ENCODE results near the gene CNOT4.

CNOT4 gene

DNA sequence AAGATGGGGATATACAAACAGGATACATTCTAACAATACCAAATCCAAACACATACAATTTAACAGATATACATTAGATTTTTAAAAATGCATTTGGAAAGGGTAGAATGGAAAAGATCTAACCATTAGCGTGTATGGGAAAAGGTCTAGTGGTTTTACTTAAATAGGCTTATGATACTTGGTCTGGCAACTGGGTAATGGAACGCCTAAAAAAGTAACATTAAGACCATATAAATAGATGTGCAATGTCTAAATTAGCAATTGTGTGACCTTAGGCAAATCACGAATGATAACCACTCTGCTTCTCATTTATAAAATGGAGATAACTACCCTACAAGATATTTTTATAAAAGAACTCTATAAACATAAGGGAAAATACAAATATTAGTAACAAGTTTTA is 135.2 kb downstream of the CNOT4 start:
- POLR2A ChIA-PET: no interaction called here

DNA sequence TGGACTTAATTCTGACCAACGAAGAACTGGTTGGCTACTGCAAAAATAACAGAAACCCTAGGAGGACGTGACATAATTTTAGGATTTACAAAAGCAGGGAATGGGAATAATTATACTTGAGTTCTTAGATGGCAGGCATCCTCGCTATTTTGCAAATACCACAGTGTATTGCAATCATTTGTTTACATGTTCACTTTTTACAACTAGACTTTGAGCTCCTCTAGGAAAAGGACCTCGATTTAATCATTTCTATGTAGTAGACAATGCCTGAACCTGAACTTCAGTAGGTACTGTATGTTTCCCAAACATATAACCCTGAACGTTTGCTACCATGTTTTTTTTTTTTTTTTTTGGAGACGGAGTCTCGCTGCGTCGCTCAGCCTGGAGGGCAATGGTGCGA is 137.7 kb downstream of the CNOT4 start:
- no peak for TF ChIP-seq FOXA1 (IDR thresholded peaks at IDR 0.05)
- TF ChIP-seq, protein P1, sequence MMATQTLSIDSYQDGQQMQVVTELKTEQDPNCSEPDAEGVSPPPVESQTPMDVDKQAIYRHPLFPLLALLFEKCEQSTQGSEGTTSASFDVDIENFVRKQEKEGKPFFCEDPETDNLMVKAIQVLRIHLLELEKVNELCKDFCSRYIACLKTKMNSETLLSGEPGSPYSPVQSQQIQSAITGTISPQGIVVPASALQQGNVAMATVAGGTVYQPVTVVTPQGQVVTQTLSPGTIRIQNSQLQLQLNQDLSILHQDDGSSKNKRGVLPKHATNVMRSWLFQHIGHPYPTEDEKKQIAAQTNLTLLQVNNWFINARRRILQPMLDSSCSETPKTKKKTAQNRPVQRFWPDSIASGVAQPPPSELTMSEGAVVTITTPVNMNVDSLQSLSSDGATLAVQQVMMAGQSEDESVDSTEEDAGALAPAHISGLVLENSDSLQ (IDR thresholded peaks at IDR 0.05): no peak
- no peak for DNase-seq (ENCODE audit: extremely low spot score)
- POLR2A ChIA-PET: no interaction called here
- CTCF ChIA-PET: interaction anchor here (0.6 kb wide), 2 partner anchors 8 to 98 kb away, joined by 3 to 6 read pairs; no protein-coding TSS in a partner anchor

More for the DNA sequence above, 135.2 kb downstream of the CNOT4 start:
- no peak for DNase-seq (ENCODE audit: extremely low spot score)
- TF ChIP-seq ARNT (IDR thresholded peaks at IDR 0.05) (no peak), BHLHE40 (IDR thresholded peaks at IDR 0.05; ENCODE audit: borderline replicate concordance) (no peak), ZNF384 (IDR thresholded peaks at IDR 0.05) (no peak), FOXM1 (IDR thresholded peaks at IDR 0.05; ENCODE audit: borderline replicate concordance) (no peak), NFRKB (IDR thresholded peaks at IDR 0.05) (no peak), LEF1 (IDR thresholded peaks at IDR 0.05; ENCODE audit: borderline replicate concordance) (no peak), FOXA1 (IDR thresholded peaks at IDR 0.05) (no peak), ELF4 (IDR thresholded peaks at IDR 0.05) (no peak), FOXK2 (IDR thresholded peaks at IDR 0.05) (no peak), SUZ12 (IDR thresholded peaks at IDR 0.05) (no peak), HDGF (IDR thresholded peaks at IDR 0.05; ENCODE audit: borderline replicate concordance) (no peak), L3MBTL2 (conservative IDR thresholded peaks at IDR 0.05) (no peak), SP1 (IDR thresholded peaks at IDR 0.05) (no peak), TARDBP (IDR thresholded peaks at IDR 0.05) (no peak), CTBP1 (IDR thresholded peaks at IDR 0.05; ENCODE audit: borderline replicate concordance) (no peak)
- TF ChIP-seq, protein P1 (IDR thresholded peaks at IDR 0.05): no peak
- CTCF ChIA-PET: no interaction called here

DNA sequence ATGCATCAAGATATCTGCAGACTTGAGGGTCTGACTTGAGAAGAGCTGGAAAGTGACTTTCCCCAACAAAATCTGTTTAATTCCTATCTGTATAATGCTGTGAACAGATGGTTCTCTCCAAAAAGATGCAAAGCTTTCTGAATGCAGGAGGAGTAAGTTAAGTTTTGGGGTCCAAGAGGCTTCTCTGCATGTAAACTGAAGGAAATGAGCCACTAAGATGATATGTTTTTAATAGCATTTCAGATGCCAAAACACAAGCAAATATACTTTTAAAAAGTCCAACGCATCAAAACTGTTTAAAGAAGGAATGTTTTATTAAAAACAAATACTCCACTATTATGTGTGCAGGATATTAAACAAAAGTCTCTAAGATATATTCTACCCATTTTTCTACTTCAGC is 139.2 kb downstream of the CNOT4 start:
- TF ChIP-seq HDGF (IDR thresholded peaks at IDR 0.05; ENCODE audit: borderline replicate concordance) (no peak), ZNF384 (IDR thresholded peaks at IDR 0.05) (no peak), CTBP1 (IDR thresholded peaks at IDR 0.05; ENCODE audit: borderline replicate concordance) (no peak), TARDBP (IDR thresholded peaks at IDR 0.05) (no peak), SP1 (IDR thresholded peaks at IDR 0.05) (no peak), FOXM1 (IDR thresholded peaks at IDR 0.05; ENCODE audit: borderline replicate concordance) (no peak), ARNT (IDR thresholded peaks at IDR 0.05) (no peak), ELF4 (IDR thresholded peaks at IDR 0.05) (no peak), FOXA1 (IDR thresholded peaks at IDR 0.05) (no peak), NFRKB (IDR thresholded peaks at IDR 0.05) (no peak), SUZ12 (IDR thresholded peaks at IDR 0.05) (no peak)
- TF ChIP-seq, protein P1 (IDR thresholded peaks at IDR 0.05): no peak
- DNase-seq (ENCODE audit: extremely low spot score): no peak
- ChIA-PET POLR2A (no interaction called here), CTCF (no interaction called here)

DNA sequence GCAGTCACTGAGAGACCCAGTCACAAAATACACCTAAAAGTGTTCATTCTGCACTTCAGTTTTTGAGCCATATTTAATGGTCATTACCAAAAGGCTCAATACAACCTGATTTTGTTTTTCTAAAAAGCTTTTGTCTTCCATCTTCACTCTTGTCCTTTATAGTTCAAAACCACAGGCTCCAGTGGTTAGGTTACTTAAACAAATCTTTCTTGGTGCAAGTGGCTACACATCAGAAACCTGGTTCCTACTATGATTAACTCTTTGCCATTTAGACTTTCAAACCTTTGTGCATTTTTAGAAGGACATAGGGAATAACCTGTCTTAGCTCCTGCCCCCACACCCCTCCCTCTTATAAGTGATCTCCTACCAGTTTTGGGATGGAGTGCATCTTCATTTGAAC is 140.5 kb downstream of the CNOT4 start:
- POLR2A ChIA-PET: no interaction called here
- CTCF ChIA-PET: no interaction called here
- no peak for DNase-seq (ENCODE audit: extremely low spot score)
- TF ChIP-seq FOXA1 (IDR thresholded peaks at IDR 0.05) (no peak), ARNT (IDR thresholded peaks at IDR 0.05) (no peak), ELF4 (IDR thresholded peaks at IDR 0.05) (no peak), FOXM1 (IDR thresholded peaks at IDR 0.05; ENCODE audit: borderline replicate concordance) (no peak), SP1 (IDR thresholded peaks at IDR 0.05) (no peak), FOXK2 (IDR thresholded peaks at IDR 0.05) (no peak), BHLHE40 (IDR thresholded peaks at IDR 0.05; ENCODE audit: borderline replicate concordance) (no peak)
- TF ChIP-seq, protein P1 (IDR thresholded peaks at IDR 0.05): no peak

DNA sequence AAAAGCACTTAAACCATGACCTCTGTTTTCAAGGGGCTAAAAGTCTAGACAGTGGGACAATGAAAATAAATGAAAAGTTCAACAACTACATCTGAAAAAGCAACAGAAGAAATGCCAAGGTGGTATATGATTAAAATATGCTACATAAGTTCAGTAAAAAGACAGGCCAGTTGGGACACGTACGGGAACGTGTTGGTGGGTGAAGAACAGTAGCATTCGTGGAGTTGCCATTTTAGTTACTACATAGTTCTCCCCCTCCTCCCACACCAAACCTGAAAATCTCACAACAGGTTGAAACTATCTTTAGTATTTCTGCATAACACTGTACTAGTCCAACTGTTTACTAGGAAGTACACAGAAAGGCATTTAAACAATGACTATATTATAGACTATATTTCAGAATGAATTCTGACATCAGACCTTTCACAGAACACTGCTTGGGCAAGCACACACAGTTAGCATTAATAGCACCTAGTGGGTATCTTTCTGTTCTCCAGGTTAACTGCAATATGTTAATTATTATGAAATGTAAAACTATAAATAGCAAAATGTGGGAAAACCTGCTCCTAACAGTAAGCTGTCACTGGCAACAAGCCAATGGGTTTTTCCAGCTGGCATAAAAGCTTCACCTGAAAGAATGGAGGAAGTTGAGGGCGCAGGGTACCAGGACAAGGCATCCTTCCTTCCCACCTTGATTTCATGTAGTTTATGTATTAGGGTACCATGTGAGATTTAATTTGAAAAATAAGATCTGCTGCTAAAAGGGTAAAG is 141.3 kb downstream of the CNOT4 start:
- CTCF ChIA-PET: no interaction called here
- no peak for DNase-seq (ENCODE audit: extremely low spot score)
- TF ChIP-seq LEF1 (IDR thresholded peaks at IDR 0.05; ENCODE audit: borderline replicate concordance): no peak
- no peak for TF ChIP-seq L3MBTL2 (conservative IDR thresholded peaks at IDR 0.05)
- no peak for TF ChIP-seq CTBP1 (IDR thresholded peaks at IDR 0.05; ENCODE audit: borderline replicate concordance)
- TF ChIP-seq BHLHE40 (IDR thresholded peaks at IDR 0.05; ENCODE audit: borderline replicate concordance): no peak
- TF ChIP-seq SUZ12 (IDR thresholded peaks at IDR 0.05): no peak
- TF ChIP-seq FOXM1 (IDR thresholded peaks at IDR 0.05; ENCODE audit: borderline replicate concordance): no peak
- TF ChIP-seq SP1 (IDR thresholded peaks at IDR 0.05): no peak
- no peak for TF ChIP-seq HDGF (IDR thresholded peaks at IDR 0.05; ENCODE audit: borderline replicate concordance)
- no peak for TF ChIP-seq ARNT (IDR thresholded peaks at IDR 0.05)
- POLR2A ChIA-PET: no interaction called here

DNA sequence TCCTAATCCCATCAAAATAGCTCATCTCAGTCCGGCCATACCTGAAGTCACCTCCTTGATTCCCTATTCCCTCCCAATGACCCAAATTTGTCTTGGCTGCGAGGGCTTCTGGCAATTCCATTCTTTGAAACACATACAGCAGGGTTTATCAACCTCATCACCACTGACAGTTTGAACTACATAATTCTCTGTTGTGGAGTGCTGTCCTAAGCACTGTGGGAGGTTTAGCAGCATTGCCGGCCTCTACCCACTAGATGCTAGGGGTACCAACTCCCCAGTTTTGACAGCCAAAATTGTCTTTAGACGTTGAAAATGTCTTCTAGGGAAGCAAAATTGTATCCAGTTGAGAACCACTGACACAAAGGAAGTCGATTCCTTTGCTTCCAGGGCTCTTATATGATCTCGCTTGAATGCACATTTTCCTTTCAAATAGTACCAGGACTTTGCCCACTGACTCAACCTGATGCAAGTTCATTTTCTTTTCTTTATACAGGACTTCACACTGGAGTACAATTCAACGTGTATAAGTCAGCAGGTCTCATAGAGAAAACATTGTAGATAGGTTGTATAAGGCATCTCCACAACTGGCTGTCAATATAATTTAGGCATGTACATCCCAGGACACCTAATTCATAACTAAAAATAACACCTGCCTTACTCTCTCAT is 142.9 kb downstream of the CNOT4 start:
- TF ChIP-seq SUZ12 (IDR thresholded peaks at IDR 0.05): no peak
- TF ChIP-seq ZNF384 (IDR thresholded peaks at IDR 0.05): no peak
- TF ChIP-seq ELF4 (IDR thresholded peaks at IDR 0.05): no peak
- no peak for TF ChIP-seq TARDBP (IDR thresholded peaks at IDR 0.05)
- TF ChIP-seq BHLHE40 (IDR thresholded peaks at IDR 0.05; ENCODE audit: borderline replicate concordance): no peak
- no peak for TF ChIP-seq L3MBTL2 (conservative IDR thresholded peaks at IDR 0.05)
- no peak for TF ChIP-seq CTBP1 (IDR thresholded peaks at IDR 0.05; ENCODE audit: borderline replicate concordance)
- TF ChIP-seq, protein P1 (IDR thresholded peaks at IDR 0.05): no peak
- TF ChIP-seq FOXA1 (IDR thresholded peaks at IDR 0.05): no peak
- TF ChIP-seq HDGF (IDR thresholded peaks at IDR 0.05; ENCODE audit: borderline replicate concordance): no peak
- no peak for TF ChIP-seq NFRKB (IDR thresholded peaks at IDR 0.05)
- TF ChIP-seq LEF1 (IDR thresholded peaks at IDR 0.05; ENCODE audit: borderline replicate concordance): no peak
- no peak for TF ChIP-seq ARNT (IDR thresholded peaks at IDR 0.05)
- no peak for TF ChIP-seq FOXM1 (IDR thresholded peaks at IDR 0.05; ENCODE audit: borderline replicate concordance)
- TF ChIP-seq FOXK2 (IDR thresholded peaks at IDR 0.05): no peak
- no peak for TF ChIP-seq SP1 (IDR thresholded peaks at IDR 0.05)
- ChIA-PET CTCF (no interaction called here), POLR2A (no interaction called here)
- DNase-seq (ENCODE audit: extremely low spot score): no peak
